A549 (cell line): ENCODE data around the gene GPRIN1. TPM values are rescaled to one million over a fixed set of nuclear protein-coding genes. Genes with fewer than 3 reads are reported as not detected.

Experiments
- ATAC-seq, 2 experiments: fragments of 200-7000 bp in 1 of 2; fragments of >200 bp in 1 of 2; cut with Nextera tagmentation in 1 of 2; cut with Tn5 transposase in 1 of 2; 3 replicates each; pipeline versions ENCODE4 v1.8.0 to v1.9.1; 2018 to 2020; ENCODE audit warnings: mild to moderate bottlenecking in 1 of 2, moderate library complexity in 1 of 2
- CTCF ChIA-PET: fragments of 300-600 bp; sonication (Branson Sonifier 250); formaldehyde crosslinking; extraction: SDS; loops from one replicate; lab custom pipeline; 2021; ENCODE audit warnings: antibody characterized with exemption, inconsistent platforms; lab: Yijun Ruan, JAX
- POLR2A ChIA-PET: fragments of 350-600 bp; formaldehyde crosslinking; extraction: SDS; loops from one replicate; lab custom pipeline; 2021; ENCODE audit warnings: antibody characterized with exemption, inconsistent platforms; lab: Yijun Ruan, JAX
- DNase-seq, 2 experiments: peaks; one replicate each; pipeline versions ENCODE4 v3.0.0 to v3.0.0-alpha.2; 2011 to 2016; ENCODE audit warnings: low read depth in 1 of 2, low spot score in 1 of 2
- FAIRE-seq: peaks from 2 replicates; lab custom pipeline; 2011; peaks lifted over from hg19 to GRCh38; lab: Jason Lieb, UNC
- H3K27ac ChIP-seq, 2 experiments: fragments of >200 bp; sonication (Bioruptor Twin); formaldehyde crosslinking; 3 replicates each; pipeline ENCODE4 v1.5.1; 2016 to 2017
- H3K4me1 ChIP-seq: fragments of >200 bp; sonication (Bioruptor Twin); formaldehyde crosslinking; 3 replicates; pipeline ENCODE4 v1.6.1; 2016
- H3K4me2 ChIP-seq: fragments of >200 bp; sonication (Bioruptor Twin); formaldehyde crosslinking; 3 replicates; pipeline ENCODE4 v1.6.1; 2016
- H3K4me3 ChIP-seq: fragments of >200 bp; sonication (Bioruptor Twin); formaldehyde crosslinking; 3 replicates; pipeline ENCODE4 v1.5.1; 2016
- H3K9me3 ChIP-seq: fragments of >200 bp; sonication (Bioruptor Twin); formaldehyde crosslinking; 3 replicates; pipeline ENCODE4 v1.6.1; 2016
- ATOH8 ChIP-seq: fragments of 250-450 bp; sonication (Bioruptor Pico); IDR thresholded peaks from 2 replicates; pipeline ENCODE4 v1.5.0; 2020; ENCODE audit warnings: low read depth, mild to moderate bottlenecking, moderate library complexity
- BHLHE40 ChIP-seq: IDR thresholded peaks from 2 replicates; pipeline ENCODE4 v1.6.1; 2012; ENCODE audit warnings: low read depth, low read length, inconsistent platforms
- CBX8 ChIP-seq: fragments of 200-600 bp; sonication (generic); IDR thresholded peaks from 2 replicates; pipeline ENCODE4 v1.6.1; 2016
- CHD2 ChIP-seq: fragments of 150-350 bp; IDR thresholded peaks from 2 replicates; pipeline ENCODE4 v1.6.1; 2014; ENCODE audit warnings: low read length; ENCODE audit not compliant: partially characterized antibody
- ELK1 ChIP-seq: fragments of 150-350 bp; IDR thresholded peaks from 2 replicates; pipeline ENCODE4 v1.6.1; 2014; ENCODE audit warnings: low read depth, mild to moderate bottlenecking, low read length
- EP300 ChIP-seq, 2 experiments: fragments of >200 bp; sonication (Bioruptor Twin); formaldehyde crosslinking; IDR thresholded peaks; 2 replicates in 1 of 2; 3 replicates in 1 of 2; pipeline ENCODE4 v1.6.1; 2016 to 2017
- FOSL2 ChIP-seq, 2 experiments: fragments of 450-650 bp in 1 of 2; fragments of >200 bp in 1 of 2; sonication (Bioruptor Twin) in 1 of 2; formaldehyde crosslinking; IDR thresholded peaks; 2 replicates each; pipeline versions ENCODE4 v1.5.0 to v1.6.1; 2016 to 2020; ENCODE audit warnings: mild to moderate bottlenecking in 1 of 2, moderate library complexity in 1 of 2
- FOXS1 ChIP-seq: fragments of 250-450 bp; sonication (Bioruptor Pico); IDR thresholded peaks from 2 replicates; pipeline ENCODE4 v1.5.0; 2020; ENCODE audit warnings: mild to moderate bottlenecking, moderate library complexity
- GATA3 ChIP-seq: IDR thresholded peaks from 2 replicates; pipeline ENCODE4 v1.6.1; 2012; ENCODE audit warnings: borderline replicate concordance
- HMGXB4 ChIP-seq: fragments of 250-450 bp; sonication (Bioruptor Pico); IDR thresholded peaks from 2 replicates; pipeline ENCODE4 v1.5.0; 2021; ENCODE audit warnings: mild to moderate bottlenecking, moderate library complexity, borderline replicate concordance
- JUN ChIP-seq, 2 experiments: fragments of >200 bp; sonication (Bioruptor Twin); formaldehyde crosslinking; IDR thresholded peaks; 2 replicates in 1 of 2; 3 replicates in 1 of 2; pipeline ENCODE4 v1.6.1; 2016 to 2017
- JUNB ChIP-seq: fragments of >200 bp; sonication (Bioruptor Twin); formaldehyde crosslinking; IDR thresholded peaks from 2 replicates; pipeline ENCODE4 v1.6.1; 2016
- MAX ChIP-seq: IDR thresholded peaks from 2 replicates; pipeline ENCODE4 v1.6.1; 2012
- MYC ChIP-seq: IDR thresholded peaks from 2 replicates; pipeline ENCODE4 v1.6.1; 2012; ENCODE audit warnings: mild to moderate bottlenecking, inconsistent platforms, low read length, improper control_type of control experiment, borderline replicate concordance
- NPAS2 ChIP-seq: fragments of 250-450 bp; sonication (Bioruptor Pico); IDR thresholded peaks from 2 replicates; pipeline ENCODE4 v1.8.0; 2022; ENCODE audit warnings: mild to moderate bottlenecking, moderate library complexity, borderline replicate concordance
- NR3C1 ChIP-seq: fragments of >200 bp; sonication (Bioruptor Twin); formaldehyde crosslinking; IDR thresholded peaks from 3 replicates; pipeline ENCODE4 v1.6.1; 2017
- PBX3 ChIP-seq: IDR thresholded peaks from 2 replicates; pipeline ENCODE4 v1.6.1; 2012
- POLR2A ChIP-seq: IDR thresholded peaks from 2 replicates; pipeline ENCODE4 v1.6.1; 2012; ENCODE audit warnings: mild to moderate bottlenecking, low read length
- RCOR1 ChIP-seq: fragments of 150-350 bp; IDR thresholded peaks from 2 replicates; pipeline ENCODE4 v1.6.1; 2014; ENCODE audit warnings: antibody characterized with exemption, low read length, low read depth
- RNF2 ChIP-seq: fragments of 200-600 bp; sonication (generic); IDR thresholded peaks from 2 replicates; pipeline ENCODE4 v1.6.1; 2016; ENCODE audit warnings: low read depth, mild to moderate bottlenecking, antibody characterized with exemption, moderate library complexity, borderline replicate concordance
- SREBF2 ChIP-seq: fragments of 450-650 bp; IDR thresholded peaks from 2 replicates; pipeline ENCODE4 v1.6.1; 2014; ENCODE audit warnings: mild to moderate bottlenecking, moderate library complexity
- TFCP2L1 ChIP-seq: fragments of 250-450 bp; sonication (Bioruptor Pico); IDR thresholded peaks from 2 replicates; pipeline ENCODE4 v1.5.0; 2021; ENCODE audit warnings: mild to moderate bottlenecking
- TP53 ChIP-seq: fragments of 250-450 bp; sonication (Bioruptor Pico); IDR thresholded peaks from 2 replicates; pipeline ENCODE4 v1.5.0; 2021; ENCODE audit warnings: mild to moderate bottlenecking, moderate library complexity
- ZNF302 ChIP-seq: fragments of 250-450 bp; sonication (Bioruptor Pico); IDR thresholded peaks from 2 replicates; pipeline ENCODE4 v1.9.0; 2021; ENCODE audit warnings: inconsistent platforms, mild to moderate bottlenecking, moderate library complexity
- WGBS: methylation state at CpG from one replicate; pipeline ENCODE4 v1.1.6; 2017; ENCODE audit errors: missing lambda C conversion rate; 5-methylcytosine and 5-hydroxymethylcytosine counted together
- polyA plus RNA-seq, 4 experiments: library from polyadenylated mRNA; depleted of rRNA in 3 of 4; stranded (reverse); fragments of >200 nt; fragmentation: RNase III in 1 of 4; extraction: RNeasy Plus Mini Kit Qiagen cat#74134 plus additional on column Dnase treatment in 1 of 4; gene quantifications; 2 replicates in 3 of 4; 3 replicates in 1 of 4; pipeline ENCODE4 v1.2.3, GENCODE V29; 2011 to 2017

Gene GPRIN1
- polyA plus RNA-seq, 2 of the 4 experiments (the other 2 are of a cell fraction), result 3.1 to 6.7 TPM

GRCh38 chr5:176583076-176583475 is 26.9 kb downstream of the GPRIN1 start:
- ChIA-PET POLR2A (no interaction called here), CTCF (interaction anchor here (1.3 to 5.6 kb wide), 4 partner anchors 9 to 166 kb away, joined by 3 to 39 read pairs (median 4); partner anchors contain the start of genes CLTB and TSPAN17)
- H3K4me1 ChIP-seq, result 0 out of 3 replicates have a peak, but pooled peaks cover 1% of the 10 kb centered on the region
- no peak overlapping the region for H3K27ac ChIP-seq
- TF ChIP-seq NPAS2 (CRISPR knock-in tag) (no peak), RCOR1 (no peak), ATOH8 (no peak), CBX8 (no peak), CHD2 (no peak), ELK1 (no peak), ZNF302 (CRISPR knock-in tag) (no peak), POLR2A (no peak), SREBF2 (no peak), BHLHE40 (no peak), FOSL2 (IDR thresholded peaks at IDR 0.05) (no peak), FOSL2 (CRISPR knock-in tag; IDR thresholded peaks at IDR 0.05) (no peak), NR3C1 (no peak)
- no peak overlapping the region for H3K4me3 ChIP-seq
- H3K9me3 ChIP-seq, result no peaks in the 10 kb centered on the region
- DNase-seq (no peak), ATAC-seq (no peak), FAIRE-seq (no peak)
- 53% methylated on average over 4 of the region's 4 CpGs for WGBS
- H3K4me2 ChIP-seq, result no peak overlapping the region

GRCh38 chr5:176581361-176581760 is 28.6 kb downstream of the GPRIN1 start:
- ChIA-PET POLR2A (no interaction called here), CTCF (interaction anchor here (1.4 to 4.1 kb wide), 2 partner anchors 9 to 165 kb away, joined by 4 to 20 read pairs; no protein-coding TSS in a partner anchor)
- ATAC-seq (no peak), FAIRE-seq (no peak), DNase-seq (no peak)
- Histone ChIP-seq H3K4me2 (no peak overlapping the region), H3K4me3 (no peak overlapping the region), H3K4me1 (0 out of 3 replicates have a peak, but pooled peaks cover 3% of the 10 kb centered on the region), H3K9me3 (no peaks in the 10 kb centered on the region), H3K27ac (no peak overlapping the region)
- TF ChIP-seq PBX3, result no peak
- no peak for TF ChIP-seq CHD2
- no peak for TF ChIP-seq GATA3
- TF ChIP-seq BHLHE40, result no peak
- no peak for TF ChIP-seq JUN (IDR thresholded peaks at IDR 0.05)
- TF ChIP-seq RCOR1, result no peak
- no peak for TF ChIP-seq TFCP2L1
- no peak for TF ChIP-seq SREBF2
- TF ChIP-seq FOXS1 (CRISPR knock-in tag), result no peak
- TF ChIP-seq NPAS2 (CRISPR knock-in tag), result no peak
- no peak for TF ChIP-seq MAX
- TF ChIP-seq HMGXB4, result no peak
- no peak for TF ChIP-seq TP53
- no peak for TF ChIP-seq JUNB
- TF ChIP-seq RNF2, result no peak
- no peak for TF ChIP-seq MYC
- no peak for TF ChIP-seq EP300 (IDR thresholded peaks at IDR 0.05)
- WGBS, result 72% methylated on average over 12 of the region's 12 CpGs
